Measurements from ENCODE around the gene ELMO1.

ELMO1 gene

DNA sequence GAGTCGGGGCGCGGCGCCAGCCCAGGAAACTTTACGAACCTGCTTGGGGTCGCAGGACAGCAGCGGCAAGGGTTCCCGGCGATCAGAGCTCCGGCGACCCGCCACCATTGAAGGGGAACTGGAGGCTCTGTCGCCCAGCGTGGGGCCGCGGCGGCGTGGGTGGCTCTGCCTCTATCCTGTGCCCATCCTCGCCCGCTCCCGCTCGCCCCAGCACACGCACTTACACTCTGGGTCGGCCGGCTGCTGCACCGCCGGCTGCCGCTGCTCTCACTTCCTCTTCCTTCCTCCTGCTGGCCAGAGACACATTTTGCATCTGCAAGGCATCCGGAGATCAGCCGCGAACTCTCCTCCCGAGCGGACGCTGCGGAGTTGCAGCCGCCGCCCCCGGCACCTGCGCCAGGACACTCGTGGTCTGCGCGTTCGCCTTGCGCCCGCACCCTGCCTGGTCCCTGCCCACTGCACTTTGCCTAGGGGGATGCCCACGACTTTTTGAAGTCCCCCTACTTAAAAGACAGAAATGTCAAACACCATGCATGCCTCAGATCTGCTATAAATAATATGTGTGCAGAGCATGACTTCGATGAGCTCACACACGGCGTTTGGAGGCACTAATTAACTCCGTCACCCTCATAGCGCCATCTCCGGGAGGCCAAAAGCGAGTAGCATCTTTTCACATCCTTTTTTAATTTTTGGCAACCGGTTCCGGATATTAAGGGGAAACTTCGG, at the start of gene ELMO1:
Gene ELMO1, minus strand, starts transcription at position 229 of the 726 bp plus-strand sequence. CDS start 106,174 bp downstream, outside the sequence.
- DNase-seq (ENCODE audit: low read depth in 2 of 2): peak; percentile 51 to 58

- DNase-seq (ENCODE audit: low read depth in 2 of 2): no peak
Measured at GRCh38 chr7:37497576-37497975, 48.9 kb upstream of the ELMO1 start.

DNA sequence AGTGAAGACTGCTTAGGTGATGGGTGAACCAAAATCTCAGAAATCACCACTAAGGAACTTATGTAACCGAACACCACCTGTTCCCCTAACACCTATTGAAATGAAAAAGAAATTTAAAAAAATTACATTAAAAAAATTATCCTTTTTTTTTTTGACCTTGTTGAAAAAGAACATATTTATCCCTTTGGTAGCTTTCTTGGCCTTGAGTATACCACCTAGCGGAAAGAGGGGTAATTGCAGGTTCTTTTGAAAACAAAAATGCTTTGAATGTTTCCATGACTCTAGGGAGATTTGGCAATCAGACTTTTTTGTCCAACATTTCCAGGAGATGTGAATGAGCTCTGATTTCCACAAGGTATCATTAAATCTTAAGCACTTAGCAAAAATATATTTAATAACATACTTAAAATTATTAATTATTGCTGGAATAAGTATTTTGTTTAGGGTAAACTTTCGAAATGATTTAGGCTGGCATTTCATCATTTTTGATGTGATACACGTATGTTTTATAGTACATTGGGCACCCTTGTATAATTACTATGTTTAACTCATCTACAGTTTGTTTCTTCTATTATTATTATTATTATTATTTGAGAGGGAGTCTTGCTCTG, 47.0 kb upstream of the ELMO1 start:
- no peak for DNase-seq (ENCODE audit: low read depth in 2 of 2)

- DNase-seq (ENCODE audit: low read depth in 2 of 2): no peak
Measured at GRCh38 chr7:37494926-37495325, 46.3 kb upstream of the ELMO1 start.

DNA sequence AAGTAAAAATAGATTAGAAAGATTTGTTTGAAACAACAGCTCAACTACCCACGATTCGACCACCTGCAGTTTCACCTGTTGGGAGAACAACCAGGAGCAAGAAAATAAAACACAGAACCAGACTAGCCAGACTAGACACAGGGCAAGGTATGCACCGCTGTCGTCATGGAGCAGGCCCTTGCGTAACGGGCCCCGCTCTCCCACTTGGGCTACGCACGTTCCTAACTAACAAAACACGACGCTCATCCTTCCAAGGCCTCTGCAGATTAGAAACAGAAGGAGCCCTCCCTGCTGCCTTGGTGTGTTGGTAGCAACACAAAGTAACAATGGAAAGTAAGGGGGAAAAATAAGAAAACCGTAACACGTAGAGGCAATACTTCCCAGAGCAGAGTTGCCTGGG, 45.1 kb upstream of the ELMO1 start:
- no peak for DNase-seq (ENCODE audit: low read depth in 2 of 2)

- DNase-seq (ENCODE audit: low read depth in 2 of 2): no peak
Measured at GRCh38 chr7:37493123-37493522, 44.5 kb upstream of the ELMO1 start.

DNA sequence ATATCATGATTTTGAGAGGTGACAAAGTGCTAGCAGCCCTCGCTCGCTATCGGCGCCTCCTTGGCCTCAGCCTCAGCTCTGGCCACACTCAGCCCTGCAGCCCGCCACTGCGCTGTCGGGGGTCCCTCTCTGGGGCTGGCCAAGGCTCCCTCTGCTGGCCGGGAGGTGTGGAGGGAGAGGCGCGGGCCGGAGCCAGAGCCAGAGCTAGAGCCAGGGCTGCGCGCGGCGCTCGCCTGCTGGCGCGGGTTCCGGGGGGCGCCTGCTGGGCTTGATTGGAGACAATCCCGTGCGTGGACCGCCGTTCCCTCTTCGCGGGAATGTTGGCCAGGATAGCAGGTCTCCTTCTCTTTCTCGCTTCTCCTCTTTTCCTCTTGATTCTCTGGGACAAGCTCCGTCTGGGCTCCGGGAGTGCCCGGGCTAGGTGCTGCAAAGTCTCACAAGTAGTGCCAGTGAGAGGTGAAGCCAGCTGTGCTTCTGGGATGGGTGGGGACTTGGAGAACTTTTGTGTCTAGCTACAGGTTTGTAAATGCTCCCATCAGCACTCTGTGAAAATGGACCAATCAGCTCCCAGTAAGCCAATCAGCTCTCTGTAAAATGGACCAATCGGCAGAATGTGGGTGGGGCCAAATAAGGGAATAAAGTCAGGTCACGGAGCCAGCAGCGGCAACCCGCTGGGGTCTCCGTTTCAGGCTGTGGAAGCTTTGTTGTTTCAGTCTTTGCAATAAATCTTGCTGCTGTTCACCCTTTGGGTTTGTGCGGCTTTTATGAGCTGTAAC, 43.4 kb upstream of the ELMO1 start:
- no peak for DNase-seq (ENCODE audit: low read depth in 2 of 2)

DNA sequence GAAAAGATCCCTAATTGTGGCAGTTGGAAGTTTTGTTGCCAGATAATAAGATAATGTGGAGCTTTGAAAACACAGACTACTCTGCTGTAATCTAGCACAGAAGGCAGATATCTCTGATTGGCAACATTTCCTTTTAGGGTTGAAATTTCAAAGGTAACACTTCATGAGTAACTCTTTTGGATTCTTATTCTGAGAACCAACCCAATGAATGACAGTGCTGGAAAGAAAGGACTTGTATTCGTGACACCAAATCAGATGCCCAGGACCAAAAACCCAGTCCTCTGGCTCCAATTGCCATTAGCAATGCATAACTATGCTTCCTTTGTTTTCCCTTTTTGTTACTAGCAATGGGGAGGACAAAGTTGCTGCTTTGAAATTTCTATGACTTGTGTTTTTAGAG, 41.0 kb upstream of the ELMO1 start:
- DNase-seq (ENCODE audit: low read depth in 2 of 2): no peak

GRCh38 chr7:37488163-37488764, 39.6 kb upstream of the ELMO1 start:
- DNase-seq (ENCODE audit: low read depth in 2 of 2): no peak

- no peak for DNase-seq (ENCODE audit: low read depth in 2 of 2)
Measured at GRCh38 chr7:37484426-37485073, 35.9 kb upstream of the ELMO1 start.

DNA sequence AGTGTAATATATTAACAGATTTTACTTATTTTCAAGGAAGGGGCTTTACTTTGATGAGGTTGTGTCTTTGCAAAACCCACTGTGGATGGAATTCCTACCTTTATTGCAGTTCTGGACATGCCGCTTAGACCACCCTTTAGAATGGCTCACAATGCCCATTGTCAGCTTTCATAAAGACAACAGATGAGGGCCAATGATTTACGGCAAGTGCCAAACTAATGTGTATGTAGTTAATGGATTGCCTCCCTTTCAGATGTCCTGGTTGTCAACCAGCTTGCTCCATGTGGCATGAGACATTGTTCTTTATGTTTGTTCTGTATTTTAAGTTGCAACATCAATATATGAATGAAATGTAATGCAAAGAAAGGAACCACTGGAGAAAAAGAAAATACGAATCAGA, 35.0 kb upstream of the ELMO1 start:
- DNase-seq (ENCODE audit: low read depth in 2 of 2): no peak

GRCh38 chr7:37482953-37483352, 34.3 kb upstream of the ELMO1 start:
- no peak for DNase-seq (ENCODE audit: low read depth in 2 of 2)

GRCh38 chr7:37482505-37482904, 33.8 kb upstream of the ELMO1 start:
- no peak for DNase-seq (ENCODE audit: low read depth in 2 of 2)

DNA sequence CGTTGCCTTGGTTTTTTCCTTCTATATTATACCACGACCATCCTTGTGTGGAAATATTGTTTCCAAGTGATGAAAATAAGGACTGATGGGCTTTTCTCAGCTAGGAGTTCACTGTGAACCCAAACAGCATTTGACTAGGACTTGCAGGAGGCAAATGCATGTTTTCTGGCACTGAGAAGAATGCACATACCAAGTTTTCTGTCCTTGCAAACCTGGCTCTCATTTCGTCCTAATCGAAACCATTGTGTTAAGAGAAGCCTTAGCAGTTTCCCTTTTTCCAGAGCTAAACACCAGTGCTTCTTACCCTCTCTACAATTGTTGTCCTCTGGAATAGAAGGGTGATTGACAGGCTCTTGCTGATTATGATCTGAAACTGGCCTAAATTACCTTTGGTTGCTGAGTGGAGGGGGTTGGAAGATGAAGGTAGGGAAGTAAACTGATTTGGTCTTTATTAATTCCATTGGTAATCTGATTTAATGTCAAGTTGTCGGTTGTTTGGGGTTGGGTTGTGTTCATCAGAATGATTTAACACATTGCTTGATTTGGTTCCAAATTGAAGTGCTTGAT, 33.1 kb upstream of the ELMO1 start:
- DNase-seq (ENCODE audit: low read depth in 2 of 2): no peak

- no peak for DNase-seq (ENCODE audit: low read depth in 2 of 2)
Measured at GRCh38 chr7:37481154-37481553, 32.5 kb upstream of the ELMO1 start.

DNA sequence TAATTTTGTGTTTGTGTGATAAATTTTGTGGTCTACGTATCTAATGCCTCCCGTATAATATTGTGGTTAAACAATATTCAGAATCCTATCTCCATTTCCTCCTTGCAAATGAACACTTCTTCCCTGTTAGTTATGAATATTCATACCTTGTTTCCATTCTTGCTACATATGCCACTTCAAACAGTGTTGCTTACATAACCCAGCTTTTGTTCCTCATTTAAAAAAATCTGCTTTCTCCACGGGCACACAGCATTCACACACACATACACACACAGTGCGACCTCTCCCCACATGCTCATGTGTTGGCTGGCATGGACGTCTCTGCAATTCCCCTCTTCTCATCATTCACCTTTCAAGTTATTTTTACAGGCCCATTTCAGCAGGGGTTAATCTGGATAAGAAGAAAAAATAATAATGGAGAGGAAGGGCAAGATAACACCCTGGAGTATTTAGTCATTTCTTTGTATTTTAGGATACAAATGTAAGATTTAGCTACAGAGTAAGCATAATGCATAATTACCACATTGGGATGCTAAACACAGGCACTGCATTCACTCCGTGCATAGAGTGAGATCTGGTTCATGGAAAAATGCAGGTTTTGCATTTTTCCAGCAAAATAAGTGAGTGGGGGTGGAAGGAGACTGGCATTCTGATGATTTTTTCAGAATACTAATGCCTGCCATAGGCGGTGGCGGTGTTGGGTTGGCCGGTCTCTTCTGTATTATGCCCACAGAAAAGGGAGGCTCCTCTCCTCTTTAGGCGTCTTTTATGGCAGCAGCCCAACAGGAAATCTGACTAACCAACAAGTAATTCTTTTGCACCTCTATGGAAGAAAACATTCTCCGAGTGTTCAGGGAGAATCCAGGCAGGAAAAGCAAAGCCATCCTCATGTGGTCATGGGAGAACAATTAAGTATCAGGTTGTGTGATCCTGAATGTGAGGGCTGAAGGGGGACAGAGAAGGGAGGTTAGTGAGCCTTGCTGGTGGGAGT, 31.7 kb upstream of the ELMO1 start:
- DNase-seq (ENCODE audit: low read depth in 2 of 2): no peak

- DNase-seq (ENCODE audit: low read depth in 2 of 2): no peak
Measured at GRCh38 chr7:37476881-37477450, 28.3 kb upstream of the ELMO1 start.

GRCh38 chr7:37476428-37476827, 27.8 kb upstream of the ELMO1 start:
- no peak for DNase-seq (ENCODE audit: low read depth in 2 of 2)

DNA sequence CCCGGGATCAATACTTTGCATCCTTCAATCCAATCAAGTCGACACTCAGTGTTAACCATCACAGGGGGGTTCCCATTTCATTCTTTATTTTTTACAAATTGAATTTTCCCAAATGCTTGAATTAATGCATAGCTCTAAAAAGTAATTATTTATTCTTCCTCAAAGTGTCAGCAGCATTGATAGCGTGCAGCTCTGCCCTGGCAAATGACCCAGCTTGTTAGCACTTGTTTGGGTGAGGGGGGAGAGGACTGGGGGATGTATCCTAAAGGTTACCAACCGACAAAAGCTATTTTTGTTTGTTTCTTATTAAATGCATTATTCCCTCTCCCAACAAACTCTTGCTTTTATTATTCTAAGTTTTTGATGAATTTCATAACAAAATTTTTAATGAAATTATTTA, 27.0 kb upstream of the ELMO1 start:
- DNase-seq (ENCODE audit: low read depth in 2 of 2): no peak

DNA sequence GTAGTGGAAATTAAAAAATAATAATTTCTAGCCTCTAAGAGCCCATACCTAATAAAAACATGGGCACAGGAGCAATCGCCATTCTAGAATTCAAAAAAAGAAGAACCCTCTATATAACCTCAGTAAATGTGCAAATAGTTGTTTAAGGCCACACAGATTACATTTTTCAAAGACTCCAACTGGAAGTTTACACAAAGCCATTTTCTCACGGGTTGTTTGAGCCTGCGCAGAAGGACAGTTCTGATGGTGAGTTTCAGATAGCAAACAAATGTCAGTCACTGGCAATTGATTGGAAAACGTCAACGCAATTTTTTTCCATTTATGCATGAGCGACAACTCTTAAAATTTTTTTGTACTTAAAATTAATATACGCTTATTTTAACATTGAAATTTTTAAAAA, 23.0 kb upstream of the ELMO1 start:
- no peak for DNase-seq (ENCODE audit: low read depth in 2 of 2)
